Hair follicular keratinocyte (primary cell): ENCODE data around the gene ATL3. TPM values are rescaled to one million over a fixed set of nuclear protein-coding genes. Genes with fewer than 3 reads are reported as not detected.

ENCODE experiments used
- total RNA-seq: library from RNA; depleted of rRNA; stranded (reverse); fragments of >200 nt; gene quantifications from 2 replicates; pipeline ENCODE4 v1.2.3, GENCODE V29; 2015

Gene ATL3
- 36.1 and 49.7 TPM in 2 replicates for total RNA-seq

GRCh38 chr11:63671322-63672155 is at the start of gene ATL3:
TSS of gene ATL3 (minus strand) at chr11:63671376. CDS start at chr11:63671335, 41 bp downstream.

GRCh38 chr11:63681321-63682065 is 10.3 kb upstream of the ATL3 start, which contains the start of gene RTN3:
TSS of gene RTN3 (plus strand) at chr11:63681500. CDS start at chr11:63681637, 137 bp downstream.

GRCh38 chr11:63614136-63614671 is 57.0 kb downstream of the ATL3 start, which contains the start of gene PLAAT3:
TSS of gene PLAAT3 (minus strand) at chr11:63614433. CDS start at chr11:63614014, 419 bp downstream.

Other genes with a start within 250 kb of the ATL3 start
- gene PLAAT5, start 180.2 kb downstream of the ATL3 start, total RNA-seq, result not detected in 2 replicates
- gene LGALS12, start 165.3 kb downstream of the ATL3 start, total RNA-seq, result not detected in 2 replicates
- gene PLAAT4, start 134.6 kb downstream of the ATL3 start, total RNA-seq, result not detected in 2 replicates
- not detected in 2 replicates for gene PLAAT2, start 108.0 kb downstream of the ATL3 start, total RNA-seq
- 0.34 TPM in 1 of 2 replicates, not detected in the other for gene PLAAT3, start 56.9 kb downstream of the ATL3 start, total RNA-seq
- 46.2 and 58.2 TPM in 2 replicates for gene RTN3, start 10.1 kb upstream of the ATL3 start, total RNA-seq
- gene ZFTA, start 97.4 kb upstream of the ATL3 start, total RNA-seq, result 4.1 and 4.9 TPM in 2 replicates
- gene SPINDOC, start 142.1 kb upstream of the ATL3 start, total RNA-seq, result 18.1 and 19.2 TPM in 2 replicates
- 31.7 and 33.3 TPM in 2 replicates for gene MARK2, start 167.7 kb upstream of the ATL3 start, total RNA-seq
- 0.23 and 0.34 TPM in 2 replicates for gene RCOR2, start 245.8 kb upstream of the ATL3 start, total RNA-seq